HG02981 (cell line): ENCODE data around the gene CALCB.

Experiments used
- ATAC-seq: cut with Tn5 transposase; IDR thresholded peaks from one replicate; pipeline ENCODE4 v1.9.1; 2021; ENCODE audit warnings: mild to moderate bottlenecking, moderate library complexity; ENCODE audit not compliant: unreplicated experiment

The CALCB gene

DNA sequence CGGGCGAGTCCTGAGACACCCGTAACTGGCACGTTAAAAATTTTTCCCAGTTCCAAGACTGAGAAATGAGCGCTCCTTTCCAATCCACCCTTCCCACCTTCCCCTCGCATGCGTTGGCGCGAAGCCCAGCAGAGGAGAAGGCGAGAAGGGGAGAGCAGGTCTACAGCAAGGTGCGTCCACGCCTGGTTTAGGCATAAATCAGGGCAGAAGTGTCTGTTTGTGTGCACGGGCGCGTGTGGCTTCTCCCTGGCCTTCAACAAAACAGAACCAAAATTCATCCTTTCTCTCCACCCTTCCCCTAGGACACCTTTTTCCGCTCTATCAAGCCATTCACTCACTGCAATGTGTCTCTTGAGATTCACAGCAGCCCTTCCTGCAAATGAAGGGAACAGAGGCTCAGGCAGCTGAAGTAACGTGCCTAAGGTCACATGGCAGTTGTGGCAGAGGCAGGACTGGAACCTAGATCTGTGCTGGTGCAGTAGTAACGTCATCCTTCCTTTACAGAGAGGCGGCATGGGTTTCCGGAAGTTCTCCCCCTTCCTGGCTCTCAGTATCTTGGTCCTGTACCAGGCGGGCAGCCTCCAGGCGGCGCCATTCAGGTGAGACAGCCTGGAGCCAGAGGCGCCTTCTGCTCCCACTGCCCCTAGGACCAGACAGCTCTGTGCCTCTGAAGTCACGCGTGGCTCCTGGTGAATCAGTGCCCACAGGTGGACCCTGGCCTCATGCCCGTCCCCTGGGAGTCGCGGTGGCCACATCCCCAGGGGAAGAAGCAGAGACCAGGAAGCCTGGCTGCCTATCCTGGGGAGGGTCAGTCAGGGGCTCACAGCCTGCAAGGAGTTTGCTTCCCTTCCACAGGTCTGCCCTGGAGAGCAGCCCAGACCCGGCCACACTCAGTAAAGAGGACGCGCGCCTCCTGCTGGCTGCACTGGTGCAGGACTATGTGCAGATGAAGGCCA, 1.1 kb downstream of the CALCB start:
- peak; percentile 93 for ATAC-seq

DNA sequence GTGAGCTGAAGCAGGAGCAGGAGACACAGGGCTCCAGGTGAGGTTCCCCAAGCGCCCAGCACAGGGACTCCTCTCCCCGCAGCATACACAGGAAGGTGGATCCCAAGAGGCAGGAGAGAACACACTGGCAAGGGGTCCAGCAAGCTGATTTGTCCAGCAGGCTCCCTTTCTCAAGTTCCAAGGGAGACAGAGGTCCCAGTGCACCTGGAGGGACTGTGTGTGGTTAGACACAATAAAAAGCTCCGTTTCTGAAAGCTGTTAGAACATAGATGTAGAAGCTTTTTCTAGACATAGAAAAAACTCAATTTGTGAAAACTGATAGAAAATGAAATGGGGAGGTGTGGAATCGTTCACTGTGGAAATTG, 1.8 kb downstream of the CALCB start:
- no peak for ATAC-seq

DNA sequence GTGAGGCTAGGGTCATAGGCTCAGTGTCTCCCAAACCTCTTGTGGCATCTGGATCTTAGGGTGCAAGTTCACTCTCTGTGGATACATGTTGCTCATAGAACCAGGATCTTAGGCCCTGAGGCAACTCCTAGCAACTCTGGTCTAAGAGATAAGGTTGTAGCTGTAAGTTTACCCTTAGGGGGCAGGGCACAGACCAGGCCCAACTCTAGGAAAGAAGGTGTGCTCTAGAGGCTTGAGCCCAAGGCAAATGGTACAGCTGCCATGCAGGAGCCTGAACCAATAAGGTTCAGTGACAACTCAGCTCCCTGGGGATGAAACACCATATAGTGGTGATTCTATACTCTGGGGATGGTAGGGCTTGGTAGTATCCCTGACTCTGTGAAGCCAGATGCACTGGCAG, 17.8 kb downstream of the CALCB start:
- ATAC-seq = no peak

DNA sequence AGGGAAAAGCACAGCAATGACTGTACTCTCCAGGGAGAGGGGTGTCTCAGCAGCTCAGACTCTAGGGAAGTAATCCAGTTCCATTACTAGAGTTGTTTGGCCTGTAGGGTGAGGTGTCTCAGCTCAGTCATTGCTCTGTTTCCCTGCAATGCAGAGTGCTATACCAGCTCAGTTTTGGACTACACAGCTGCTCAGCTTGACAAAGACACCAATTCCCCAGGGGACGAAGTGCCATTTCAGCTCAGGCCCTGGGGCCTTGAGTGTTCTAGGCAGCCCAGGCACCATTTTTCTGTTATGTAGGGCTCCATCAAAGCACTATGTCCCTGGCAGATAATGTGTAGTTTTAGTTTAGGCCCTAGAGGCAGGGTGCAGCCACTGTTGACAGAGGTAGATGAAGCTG, 18.2 kb downstream of the CALCB start:
- no peak for ATAC-seq

DNA sequence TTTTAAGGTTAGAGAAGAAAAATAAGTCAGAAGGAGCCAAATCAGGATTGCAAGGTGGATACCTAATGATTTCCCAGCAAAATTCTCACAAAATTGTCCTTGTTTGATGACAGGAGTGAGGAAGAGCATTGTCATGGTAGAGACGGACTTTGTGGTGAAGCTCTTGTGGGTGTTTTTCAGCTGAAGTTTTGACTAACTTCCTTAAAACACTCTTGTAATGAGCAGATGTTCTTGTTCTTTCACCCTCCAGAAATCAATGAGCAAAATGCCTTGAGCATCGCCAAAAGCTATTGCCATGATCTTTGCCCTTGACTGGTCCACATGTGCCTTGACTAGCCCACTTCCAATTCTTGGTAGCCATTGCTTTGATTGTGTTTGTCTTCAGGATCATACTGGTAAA, 20.0 kb downstream of the CALCB start:
- ATAC-seq = no peak

DNA sequence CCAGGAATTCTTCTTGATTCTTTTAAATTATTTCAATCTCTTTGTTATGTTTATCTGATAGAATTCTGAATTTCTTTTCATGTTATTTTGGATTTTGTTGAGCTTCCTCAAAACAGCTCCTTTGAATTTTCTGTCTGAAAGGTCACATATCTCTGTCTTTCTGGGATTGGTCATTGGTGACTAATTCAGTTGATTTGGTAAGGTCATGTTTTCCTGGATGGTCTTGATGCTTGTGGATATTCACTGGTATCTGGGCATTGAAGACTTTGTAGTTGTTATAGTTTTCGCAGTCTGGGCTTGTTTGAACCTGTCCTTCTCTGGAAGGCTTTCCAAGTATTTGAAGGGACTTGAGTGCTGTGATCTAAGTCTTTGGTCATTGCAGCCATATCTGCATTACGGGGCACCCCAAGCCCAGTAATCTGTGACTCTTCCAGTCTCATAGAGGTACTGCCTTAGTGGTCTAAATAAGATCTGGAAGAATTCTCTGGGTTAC, 22.4 kb downstream of the CALCB start:
- ATAC-seq = no peak

DNA sequence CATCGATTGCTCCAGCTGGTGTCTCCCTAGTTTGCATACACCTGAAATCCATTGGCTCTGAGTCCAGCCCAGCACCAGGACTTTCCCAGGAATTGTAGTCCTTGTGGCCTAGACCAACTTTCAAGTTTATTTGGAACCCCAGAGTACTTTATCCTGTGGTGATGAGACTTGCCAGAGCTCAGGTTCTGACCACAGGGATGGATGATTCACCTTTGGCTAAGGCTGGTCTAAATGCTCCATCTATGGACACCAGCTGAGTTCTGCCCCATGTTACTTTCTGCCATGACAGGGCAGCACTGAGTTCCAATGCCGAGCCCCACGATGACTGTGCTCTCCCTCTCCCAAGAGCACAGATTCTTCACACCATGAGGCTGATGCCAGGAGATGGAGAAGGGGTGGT, 24.0 kb downstream of the CALCB start:
- no peak for ATAC-seq

DNA sequence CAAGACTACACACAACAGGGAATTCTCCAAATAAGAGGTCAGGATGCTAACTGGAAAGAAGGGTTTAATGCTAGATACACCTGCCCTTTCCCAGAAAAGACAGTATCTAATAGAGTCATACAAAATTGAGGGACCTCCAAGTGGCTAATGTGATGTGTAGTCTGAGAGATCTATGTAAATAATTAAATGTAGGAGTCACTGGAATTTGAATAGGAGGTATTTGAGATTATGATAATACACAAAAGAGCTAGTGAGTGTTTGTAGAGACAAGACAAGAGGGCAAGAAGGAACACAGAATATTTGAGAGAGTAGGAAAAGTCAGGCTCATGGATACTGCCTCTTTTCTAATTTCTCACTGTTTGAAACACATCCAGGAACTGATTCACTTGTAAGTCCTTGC, 25.9 kb downstream of the CALCB start:
- ATAC-seq = no peak

DNA sequence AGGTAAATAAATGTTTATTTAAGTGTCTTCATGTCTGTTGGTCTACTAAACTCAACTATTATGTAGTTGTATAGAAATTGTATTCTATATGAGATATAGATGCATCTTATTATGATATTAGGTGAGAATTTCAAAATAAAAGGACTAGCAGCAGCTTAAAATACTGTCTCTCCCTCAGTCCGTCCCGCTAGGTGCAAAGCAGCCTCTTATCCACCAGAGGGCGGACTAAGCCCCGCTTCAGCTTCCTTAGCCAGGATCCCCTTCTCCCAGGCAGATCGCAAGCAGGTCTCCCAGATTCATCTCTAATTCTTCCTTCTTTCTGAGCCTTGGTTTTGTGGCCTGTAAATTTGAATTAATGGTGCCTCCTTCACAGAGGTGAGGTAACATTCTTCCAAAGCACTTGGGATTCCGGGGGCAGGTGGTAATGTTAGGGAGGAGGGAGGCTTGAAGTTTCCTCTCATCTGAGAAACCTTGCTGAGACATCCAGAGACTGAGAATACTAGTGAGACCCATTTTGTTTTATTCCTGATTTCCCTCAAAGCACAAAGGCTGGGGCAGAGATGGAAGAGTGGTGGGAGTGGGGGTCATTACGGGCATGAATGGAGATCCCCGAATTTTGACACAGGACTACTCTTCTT, 27.8 kb downstream of the CALCB start:
- peak; percentile 85 for ATAC-seq

DNA sequence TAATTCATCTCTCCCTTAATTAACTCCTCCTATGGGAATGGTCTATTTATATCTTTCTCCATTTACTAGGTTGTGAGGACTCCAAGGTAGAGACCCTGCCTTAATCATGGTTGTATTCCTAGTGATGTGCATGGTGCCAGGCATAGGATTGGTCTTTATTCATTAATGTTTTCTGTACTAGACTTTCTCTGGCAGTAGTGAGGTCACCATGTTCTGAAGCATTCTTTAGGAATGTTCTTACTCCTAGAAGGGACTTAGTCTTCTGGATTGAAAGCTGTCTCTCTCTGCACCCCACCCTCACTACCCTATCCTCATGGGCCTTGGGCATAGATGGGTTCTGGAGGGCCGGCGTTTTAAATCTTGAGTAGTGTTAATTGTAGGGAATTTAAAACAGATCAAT, 30.8 kb downstream of the CALCB start:
- no peak for ATAC-seq

DNA sequence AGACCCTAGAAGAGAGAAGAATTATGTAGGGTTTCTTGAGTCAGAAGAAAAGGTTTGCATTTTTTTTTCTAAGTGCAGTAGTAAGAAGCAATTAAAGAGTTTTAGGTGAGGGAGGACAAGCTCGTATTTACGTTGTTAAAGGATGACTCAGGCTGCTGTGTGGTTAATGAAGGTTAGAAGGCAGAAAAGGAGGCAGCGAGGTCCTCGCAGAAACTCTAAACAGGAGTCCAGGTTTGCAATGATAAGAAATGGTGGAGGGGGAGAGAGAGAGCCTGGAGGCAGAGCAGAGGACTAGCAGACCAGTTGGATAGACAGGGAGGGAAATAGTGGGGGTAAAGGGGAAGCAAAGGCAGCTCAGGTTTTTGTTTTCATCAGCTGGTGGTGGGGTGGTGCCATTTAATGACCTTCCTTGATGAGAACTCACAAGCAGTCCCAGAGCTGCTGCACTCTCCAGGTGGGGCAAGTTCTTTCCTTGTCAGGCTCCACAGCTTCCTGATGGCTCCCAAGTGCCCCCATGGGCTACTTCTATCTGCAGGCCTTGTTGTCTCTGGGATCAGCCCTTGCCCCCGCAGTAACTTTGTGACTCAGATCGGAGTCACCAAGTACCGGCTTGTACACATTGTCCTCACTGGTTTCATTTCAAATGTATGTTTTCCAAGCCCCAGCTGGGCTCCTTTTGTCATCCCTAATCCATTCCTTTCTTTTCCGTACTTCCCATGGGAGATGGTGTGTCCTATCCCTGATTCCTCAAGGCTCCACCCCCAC, 33.0 kb downstream of the CALCB start:
- no peak for ATAC-seq

DNA sequence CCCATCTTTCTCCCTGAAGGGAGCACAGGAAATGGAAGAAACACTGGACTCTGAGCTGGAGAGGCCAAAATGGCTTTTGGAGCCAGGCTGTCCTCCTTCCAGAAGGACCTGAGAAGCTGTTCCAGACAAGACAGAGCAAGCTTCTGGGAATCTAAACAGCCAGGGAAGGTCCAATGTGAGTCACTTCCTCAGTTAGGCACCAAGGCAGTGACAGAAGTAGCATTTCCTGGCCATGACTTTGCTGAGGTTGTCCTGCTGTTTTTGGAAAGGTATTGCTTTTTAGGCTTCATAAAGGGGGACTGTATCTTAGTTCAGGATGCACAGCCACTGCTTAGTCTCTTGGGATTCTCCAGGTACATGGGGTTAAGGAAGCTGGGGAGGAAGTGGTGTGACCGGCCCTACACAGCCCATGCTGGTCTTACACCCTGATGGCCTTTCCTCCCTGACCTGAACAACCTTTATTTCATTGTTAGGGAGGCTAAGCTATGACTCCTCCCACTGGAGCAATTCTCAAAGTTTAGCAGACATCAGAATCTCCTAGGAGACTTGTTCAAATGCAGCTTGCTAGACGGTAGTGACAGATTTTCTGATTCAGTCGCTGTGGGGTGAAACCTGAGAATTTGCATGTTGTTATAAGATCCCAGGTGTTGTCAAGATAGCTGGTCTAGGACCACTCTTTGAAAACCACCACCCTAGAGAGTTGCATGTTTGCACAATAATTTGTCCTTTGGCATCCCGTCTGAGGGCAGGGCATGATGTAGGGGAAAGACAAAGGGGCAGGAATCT, 34.5 kb downstream of the CALCB start:
- ATAC-seq = peak; percentile 76

DNA sequence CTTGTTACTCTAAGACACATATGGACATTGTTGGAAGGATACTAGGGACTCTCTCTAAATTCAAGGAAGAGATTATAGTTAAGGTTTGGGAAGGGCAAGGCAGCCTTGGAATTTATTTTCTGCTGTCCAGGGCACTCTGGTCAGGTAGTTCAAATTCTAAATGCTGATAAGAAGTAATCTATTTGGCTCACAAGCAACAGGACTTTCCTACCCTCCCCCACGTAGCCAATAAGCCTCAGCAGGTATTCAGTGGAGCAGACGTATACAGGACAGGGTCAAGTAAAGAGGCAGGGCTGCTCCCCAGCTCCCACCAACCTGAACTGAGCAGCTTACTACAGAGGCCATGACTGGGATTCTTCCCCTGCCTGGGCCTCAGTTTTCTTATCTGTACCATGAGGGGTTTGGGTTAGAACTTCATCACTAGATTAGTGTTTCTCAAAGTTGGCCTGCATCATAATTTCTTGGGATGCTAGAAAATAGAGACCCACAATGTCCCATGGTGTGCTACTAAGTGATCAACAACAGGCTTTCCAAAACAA, 35.3 kb downstream of the CALCB start:
- ATAC-seq = no peak

DNA sequence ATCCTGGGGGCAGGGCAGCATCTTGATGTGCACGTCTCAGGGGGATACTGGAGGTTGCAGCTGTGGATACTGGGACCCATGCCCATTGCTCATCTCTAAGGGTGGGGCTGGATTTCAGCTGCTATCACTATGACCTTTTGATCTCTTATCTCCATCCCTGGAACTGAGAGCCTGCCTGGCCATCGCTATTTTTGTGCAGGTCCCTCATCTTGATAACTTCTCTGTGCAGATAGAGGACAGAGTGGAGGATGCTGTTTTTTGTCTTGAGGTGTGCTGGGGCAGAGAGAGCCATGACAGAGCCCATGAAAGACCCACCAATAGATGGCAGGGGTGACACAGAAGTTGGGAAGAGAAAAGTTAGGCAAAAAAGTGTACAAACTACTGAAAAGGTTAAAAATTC, 36.2 kb downstream of the CALCB start:
- ATAC-seq = no peak

DNA sequence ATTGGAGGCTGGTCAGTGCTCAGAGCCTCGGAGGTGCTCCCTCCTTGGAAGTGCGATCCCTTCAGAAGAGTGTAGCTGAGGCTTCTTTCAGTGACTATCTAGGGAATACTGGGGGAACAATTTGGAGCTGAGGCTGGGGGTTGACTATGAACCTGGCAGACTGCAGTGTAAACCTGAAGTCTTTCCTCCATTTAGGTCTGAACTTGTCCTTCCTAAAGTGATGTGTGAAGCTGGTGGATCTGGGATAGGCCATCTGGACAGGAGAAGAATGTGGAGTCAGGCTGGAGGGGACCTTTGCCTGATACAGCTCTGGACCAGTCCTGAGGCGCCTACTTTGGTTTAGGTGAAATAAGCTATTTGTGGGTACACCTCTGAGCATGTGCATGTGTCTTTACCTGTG, 37.8 kb downstream of the CALCB start:
- ATAC-seq = no peak

DNA sequence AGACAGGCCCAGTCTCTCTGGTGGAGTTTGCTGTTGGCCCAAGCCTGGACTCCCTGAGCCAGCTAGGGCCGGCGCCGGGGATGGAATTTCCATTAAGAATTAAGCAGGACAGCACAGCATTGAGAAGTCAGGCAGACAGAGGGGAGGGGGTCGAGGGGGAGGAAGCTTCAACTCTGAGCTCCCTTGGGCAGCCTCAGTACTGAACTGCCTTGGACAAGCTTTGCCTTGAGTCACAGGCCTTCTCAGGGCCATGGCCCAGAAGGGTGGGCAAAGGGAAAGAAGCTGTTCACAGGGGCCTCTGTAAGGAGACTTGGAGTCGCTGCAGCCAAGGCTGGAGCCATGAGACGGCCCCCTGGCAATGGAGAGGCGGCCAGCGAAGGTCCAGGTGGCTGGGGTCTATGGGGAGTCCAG, 38.7 kb downstream of the CALCB start:
- ATAC-seq = no peak

DNA sequence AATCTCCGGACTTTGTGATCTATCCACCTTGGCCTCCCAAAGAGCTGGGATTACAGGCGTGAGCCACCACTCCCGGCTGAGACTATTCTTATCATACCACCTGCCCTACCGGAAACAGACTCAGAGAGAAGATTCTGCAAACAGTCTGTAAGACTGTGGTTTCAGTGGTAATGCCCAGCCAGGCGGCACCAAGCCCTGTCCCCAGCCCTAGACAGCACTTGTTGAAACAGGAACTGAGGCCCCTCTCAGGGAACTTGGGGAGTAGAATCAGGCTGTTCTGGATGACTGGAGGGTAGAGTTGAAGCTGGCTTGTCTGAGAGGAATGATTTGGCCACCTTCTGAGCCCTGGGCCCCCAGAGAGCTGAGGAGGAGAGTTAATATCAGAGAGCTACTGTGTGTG, 40.0 kb downstream of the CALCB start:
- ATAC-seq = peak; percentile 92

DNA sequence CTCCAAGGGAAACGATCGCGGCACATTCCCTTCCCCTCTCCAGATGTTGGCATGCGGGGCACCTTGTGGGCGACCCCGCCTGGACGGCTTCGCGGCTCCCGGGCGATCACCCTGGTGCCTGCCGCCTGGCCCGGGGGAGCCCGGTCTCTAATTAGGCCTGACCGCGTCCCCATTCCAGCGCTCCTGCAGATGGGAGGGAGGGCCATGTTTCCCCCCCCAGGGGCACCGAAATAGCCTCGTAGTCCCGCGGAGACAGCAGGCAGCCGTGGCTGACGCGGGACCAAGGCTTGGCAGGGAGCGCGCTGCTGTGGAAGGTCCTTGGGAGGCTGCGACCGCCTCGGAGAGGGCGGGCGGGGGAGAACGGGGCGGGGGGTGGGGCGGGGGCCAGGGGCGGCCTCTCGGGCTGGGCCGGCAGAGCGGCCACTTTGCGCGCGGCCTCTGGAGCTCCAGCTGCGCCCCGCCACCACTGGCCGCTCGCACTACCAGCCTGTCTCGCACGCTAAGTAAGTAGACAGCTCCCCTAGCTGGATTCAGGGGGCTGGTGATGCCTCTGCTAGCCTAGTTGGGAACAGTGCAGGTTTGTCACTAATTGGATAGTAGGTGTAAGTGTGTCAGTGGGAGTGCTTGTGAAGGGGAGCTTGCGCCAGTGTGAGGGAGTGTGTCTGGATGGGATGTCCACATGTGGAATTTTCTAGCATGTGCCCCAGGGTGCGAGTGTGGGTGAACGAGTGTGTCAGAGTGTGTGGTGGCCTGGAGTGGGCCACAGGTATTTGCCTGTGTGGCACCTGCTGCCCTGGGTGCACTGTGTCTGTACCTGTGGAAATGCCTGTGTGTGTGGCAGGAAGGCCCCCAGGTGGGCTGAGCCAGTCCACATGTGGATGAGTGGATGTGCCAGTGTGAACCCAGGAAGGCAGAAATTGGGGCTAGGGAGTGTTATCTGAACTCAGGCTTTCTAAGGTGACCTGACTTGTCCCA, 41.4 kb downstream of the CALCB start, which contains the start of gene INSC:
TSS of gene INSC (plus strand) at position 423 of the 975 bp plus-strand sequence. CDS start 34,252 bp downstream, outside the sequence.
- ATAC-seq = no peak

DNA sequence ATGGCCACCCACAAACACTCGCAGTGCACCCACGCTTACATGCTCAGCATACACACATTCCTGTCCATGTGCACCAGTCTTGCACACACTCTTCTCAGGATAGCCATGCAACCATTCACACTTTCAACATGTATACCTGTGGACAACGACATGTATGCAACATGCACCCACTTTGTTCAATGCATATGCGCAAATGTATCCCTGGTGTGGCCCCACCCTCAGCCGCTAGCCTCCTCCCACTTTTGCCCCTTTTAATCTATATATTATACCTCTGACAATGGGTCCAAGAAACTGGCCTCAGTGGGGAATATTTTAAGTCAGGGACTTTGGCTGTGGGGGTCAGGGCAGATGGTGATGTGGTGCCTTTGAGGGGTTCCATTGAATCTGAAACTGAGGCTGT, 42.3 kb downstream of the CALCB start:
- no peak for ATAC-seq
